H1 (cell line): ENCODE results near the gene SSBP3. TPM values are rescaled to one million over a fixed set of nuclear protein-coding genes. Genes with fewer than 3 reads are reported as not detected.
"Not testable (repeated sequence)": the region's sequence is repeated elsewhere in the genome, so short reads cannot be mapped to it uniquely, and the experiment has no call there.

Source experiments
- CTCF ChIA-PET: fragments of 300-600 bp; sonication (Branson Sonifier 250); formaldehyde crosslinking; loops from one replicate; lab custom pipeline; 2021; ENCODE audit not compliant: partially characterized antibody; lab: Charles Lee
- POLR2A ChIA-PET: fragments of 300-600 bp; sonication (Branson Sonifier 250); formaldehyde crosslinking; loops from one replicate; lab custom pipeline; 2021; ENCODE audit warnings: inconsistent platforms; ENCODE audit not compliant: partially characterized antibody; lab: Charles Lee
- DNase-seq, 2 experiments: peaks; one replicate each; pipeline versions ENCODE4 v3.0.0 to v3.0.0-alpha.2; 2010 to 2022; ENCODE audit warnings: low spot score in 2 of 2, low read depth in 1 of 2, mixed read lengths in 1 of 2
- FAIRE-seq: peaks from 2 replicates; lab custom pipeline; 2011; peaks lifted over from hg19 to GRCh38; lab: Jason Lieb, UNC
- H2AFZ ChIP-seq: 2 replicates; pipeline ENCODE4 v1.8.1; 2012; ENCODE audit warnings: low read length, inconsistent platforms
- H2AK5ac ChIP-seq: 2 replicates; pipeline ENCODE4 v1.6.1; 2013; ENCODE audit warnings: low read depth, low read length
- H2BK120ac ChIP-seq: replicated peaks from 2 replicates; pipeline ENCODE3; 2013; ENCODE audit warnings: low read depth, low read length, inconsistent platforms
- H2BK12ac ChIP-seq: 2 replicates; pipeline ENCODE4 v1.6.1; 2013; ENCODE audit warnings: low read depth, low read length
- H2BK15ac ChIP-seq: 2 replicates; pipeline ENCODE4 v1.6.1; 2013; ENCODE audit warnings: low read length
- H2BK20ac ChIP-seq: 2 replicates; pipeline ENCODE4 v1.6.1; 2013; ENCODE audit warnings: low read length
- H2BK5ac ChIP-seq: 2 replicates; pipeline ENCODE4 v1.6.1; 2013; ENCODE audit warnings: low read depth, low read length
- H3K14ac ChIP-seq: 2 replicates; pipeline ENCODE4 v1.6.1; 2013; ENCODE audit warnings: inconsistent platforms; ENCODE audit not compliant: insufficient read length
- H3K18ac ChIP-seq: 2 replicates; pipeline ENCODE4 v1.6.1; 2013; ENCODE audit warnings: low read length; ENCODE audit errors: extremely low read depth
- H3K23ac ChIP-seq: 2 replicates; pipeline ENCODE4 v1.6.1; 2013; ENCODE audit warnings: inconsistent platforms; ENCODE audit not compliant: insufficient read length
- H3K23me2 ChIP-seq: 2 replicates; pipeline ENCODE4 v1.6.1; 2013; ENCODE audit warnings: low read depth, low read length
- H3K27ac ChIP-seq: 2 replicates; pipeline ENCODE4 v1.6.1; 2011; ENCODE audit warnings: low read depth, low read length, inconsistent platforms
- H3K27me3 ChIP-seq, 4 experiments: replicated peaks in 1 of 4; 1 replicate in 1 of 4; 2 replicates in 3 of 4; pipeline versions ENCODE4 v1.6.1 to v1.8.1; 2011 to 2013; ENCODE audit warnings: low read length in 3 of 4, mild to moderate bottlenecking in 3 of 4, inconsistent platforms in 2 of 4, mixed read lengths in 2 of 4, moderate library complexity in 1 of 4; ENCODE audit not compliant: control insufficient read depth in 3 of 4, insufficient read depth in 3 of 4; ENCODE audit errors: extremely low read depth in 1 of 4
- H3K36me3 ChIP-seq, 4 experiments: 2 replicates each; pipeline versions ENCODE4 v1.6.1 to v1.8.1; 2011 to 2013; ENCODE audit warnings: mild to moderate bottlenecking in 4 of 4, low read length in 3 of 4, moderate library complexity in 2 of 4, control low read depth in 1 of 4, inconsistent platforms in 1 of 4; ENCODE audit not compliant: insufficient read depth in 4 of 4, control insufficient read depth in 2 of 4
- H3K4ac ChIP-seq: replicated peaks from 2 replicates; pipeline ENCODE3; 2013; ENCODE audit warnings: low read length, low read depth, mixed read lengths, inconsistent platforms; ENCODE audit not compliant: insufficient read length
- H3K4me1 ChIP-seq, 4 experiments: replicated peaks in 1 of 4; 1 replicate in 1 of 4; 2 replicates in 3 of 4; pipeline versions ENCODE4 v1.6.1 to v1.8.1; 2011 to 2013; ENCODE audit warnings: low read length in 3 of 4, inconsistent platforms in 2 of 4, mixed read lengths in 1 of 4; ENCODE audit not compliant: insufficient read depth in 4 of 4, control insufficient read depth in 3 of 4
- H3K4me2 ChIP-seq, 2 experiments: 2 replicates each; pipeline versions ENCODE4 v1.6.1 to v1.8.1; 2011 to 2013; ENCODE audit warnings: low read depth in 2 of 2, low read length in 2 of 2, control low read depth in 1 of 2, inconsistent platforms in 1 of 2, mild to moderate bottlenecking in 1 of 2; ENCODE audit not compliant: insufficient read depth in 1 of 2
- H3K4me3 ChIP-seq, 4 experiments: fragments of 200-600, 300-600 bp in 1 of 4; sonication (generic), shearing (Covaris generic), sonication (Bioruptor Twin) in 1 of 4; 2 replicates each; pipeline versions ENCODE4 v1.5.1 to v1.8.1; 2011 to 2016; ENCODE audit warnings: low read length in 4 of 4, low read depth in 3 of 4, control low read depth in 2 of 4, inconsistent platforms in 2 of 4, mild to moderate bottlenecking in 2 of 4, mixed read lengths in 1 of 4, moderate library complexity in 1 of 4; ENCODE audit not compliant: insufficient read depth in 2 of 4; ENCODE audit errors: extremely low read depth in 1 of 4
- H3K56ac ChIP-seq: replicated peaks from 2 replicates; pipeline ENCODE3; 2013; ENCODE audit warnings: low read depth, mild to moderate bottlenecking, mixed read lengths, low read length, inconsistent platforms; ENCODE audit not compliant: insufficient read length
- H3K79me1 ChIP-seq: 2 replicates; pipeline ENCODE4 v1.6.1; 2013; ENCODE audit warnings: low read depth, low read length, control low read depth
- H3K79me2 ChIP-seq, 2 experiments: 2 replicates each; pipeline versions ENCODE4 v1.6.1 to v1.8.1; 2012 to 2013; ENCODE audit warnings: low read length in 2 of 2, mild to moderate bottlenecking in 2 of 2, inconsistent platforms in 1 of 2; ENCODE audit not compliant: insufficient read depth in 2 of 2, control insufficient read depth in 1 of 2
- H3K9ac ChIP-seq, 4 experiments: replicated peaks in 1 of 4; 1 replicate in 1 of 4; 2 replicates in 3 of 4; pipeline versions ENCODE4 v1.6.1 to v1.8.1; 2011 to 2013; ENCODE audit warnings: low read depth in 3 of 4, low read length in 3 of 4, control low read depth in 2 of 4, mild to moderate bottlenecking in 2 of 4, moderate library complexity in 2 of 4, inconsistent platforms in 1 of 4; ENCODE audit errors: extremely low read depth in 1 of 4
- H3K9me3 ChIP-seq, 2 experiments: 2 replicates each; pipeline versions ENCODE4 v1.6.1 to v1.8.1; 2012 to 2013; ENCODE audit warnings: mild to moderate bottlenecking in 2 of 2, moderate library complexity in 2 of 2, control low read depth in 1 of 2, inconsistent platforms in 1 of 2, low read depth in 1 of 2, low read length in 1 of 2, mixed read lengths in 1 of 2; ENCODE audit not compliant: insufficient read depth in 2 of 2
- H4K20me1 ChIP-seq, 2 experiments: replicated peaks in 1 of 2; 2 replicates each; pipeline versions ENCODE3 to v1.8.1; 2011 to 2013; ENCODE audit warnings: inconsistent platforms in 2 of 2, low read length in 2 of 2, mild to moderate bottlenecking in 1 of 2; ENCODE audit not compliant: insufficient read depth in 2 of 2, control insufficient read depth in 1 of 2
- H4K5ac ChIP-seq: 2 replicates; pipeline ENCODE4 v1.6.1; 2013; ENCODE audit warnings: low read length, low read depth, mixed read lengths, inconsistent platforms; ENCODE audit not compliant: insufficient read length
- H4K8ac ChIP-seq: 2 replicates; pipeline ENCODE4 v1.8.0; 2013; ENCODE audit warnings: mild to moderate bottlenecking, moderate library complexity, low read length, inconsistent platforms; ENCODE audit not compliant: insufficient read depth; ENCODE audit errors: extremely low read depth
- H4K91ac ChIP-seq: replicated peaks from 2 replicates; pipeline ENCODE3; 2013; ENCODE audit warnings: low read length, mixed read lengths, inconsistent platforms; ENCODE audit not compliant: insufficient read length
- TAF1 ChIP-seq: IDR thresholded peaks from 2 replicates; pipeline ENCODE4 v1.6.1; 2011; ENCODE audit warnings: mild to moderate bottlenecking, low read depth, low read length
- WGBS, 2 experiments: shearing (Covaris generic) in 1 of 2; methylation state at CpG; one replicate each; pipeline versions ENCODE4 v1.1.6 to v1.1.7; 2013 to 2015; ENCODE audit warnings: low lambda C conversion rate in 2 of 2, mixed read lengths in 2 of 2, inconsistent platforms in 1 of 2, low coverage in 1 of 2, missing lambda C conversion rate in 1 of 2; ENCODE audit not compliant: insufficient replicate concordance in 2 of 2, insufficient coverage in 1 of 2, insufficient read length in 1 of 2; ENCODE audit errors: extremely low coverage in 1 of 2, missing lambda C conversion rate in 1 of 2; 5-methylcytosine and 5-hydroxymethylcytosine counted together
- polyA plus RNA-seq, 7 experiments: library from polyadenylated mRNA; depleted of rRNA in 3 of 7; stranded (reverse) in 5 of 7; unstranded in 2 of 7; fragments of >200 nt in 5 of 7; fragments of 200-250 nt in 2 of 7; gene quantifications; 1 replicate in 5 of 7; 2 replicates in 1 of 7; 4 replicates in 1 of 7; pipeline versions ENCODE4 v1.2.1 to v1.2.3, GENCODE V29; 2011 to 2013; ENCODE audit warnings: missing spikeins in 2 of 7, mixed read lengths in 2 of 7
- total RNA-seq: library from RNA; stranded (reverse); fragmentation: NEBNext Ultra II Directional; extraction: Animal tissue kit (Norgen Biotek cat#: 25700); gene quantifications from 2 replicates; pipeline ENCODE4 v1.2.1, GENCODE V29; 2021

Gene SSBP3
- total and polyA plus RNA-seq, 2 of the 8 experiments (the other 6 are each of a cell fraction or from before 2014, with no cell fraction given), result 99.7 to 133 TPM

DNA sequence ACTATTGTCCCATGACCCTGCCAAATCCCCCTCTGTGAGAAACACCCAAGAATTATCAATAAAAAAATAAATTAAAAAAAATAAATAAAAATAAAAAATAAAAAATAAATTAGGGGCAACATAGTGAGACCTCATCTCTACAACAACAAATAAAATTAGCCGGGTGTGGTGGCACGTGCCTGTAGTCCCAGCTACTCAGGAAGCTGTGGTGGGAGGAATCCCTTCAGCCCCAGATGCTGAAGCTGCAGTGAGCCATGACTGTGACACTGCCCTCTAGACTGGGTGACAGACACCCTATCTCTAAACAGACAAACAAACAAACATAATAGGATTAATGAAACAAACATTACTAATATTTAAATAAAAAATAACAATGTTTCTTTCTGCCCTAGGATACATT, 171.9 kb downstream of the SSBP3 start:
- Histone ChIP-seq H3K36me3 (peaks cover 3 to 42% (median 24%) of the 10 kb centered on the region in 4 experiments; a peak in 7 of 8 replicates), H3K14ac (no peak overlapping the region), H3K23ac (no peak overlapping the region), H2AFZ (no peak overlapping the region), H2BK15ac (no peak overlapping the region), H2BK5ac (no peak overlapping the region), H2AK5ac (no peak overlapping the region), H3K23me2 (no peaks in the 10 kb centered on the region), H3K4me2 (no peak overlapping the region), H3K79me1 (no peaks in the 10 kb centered on the region; the same call in 1 of the 2 replicates), H3K9me3 (no peaks in the 10 kb centered on the region; a peak in 1 of 4 replicates), H3K27ac (no peak overlapping the region), H3K79me2 (no peaks in the 10 kb centered on the region), H2BK12ac (no peak overlapping the region), H3K4ac (no peak overlapping the region), H3K56ac (no peak overlapping the region), H3K4me3 (no peak overlapping the region), H2BK20ac (no peak overlapping the region), H3K4me1 (peaks cover 0 to 1% (median 0%) of the 10 kb centered on the region in 4 experiments; a peak in 1 of 7 replicates), H3K9ac (no peak overlapping the region), H2BK120ac (no peak overlapping the region), H4K8ac (no peak overlapping the region), H4K5ac (no peak overlapping the region), H4K20me1 (peaks cover 0 to 2% of the 10 kb centered on the region in 2 experiments), H3K18ac (no peak overlapping the region), H3K27me3 (no peaks in the 10 kb centered on the region), H4K91ac (no peak overlapping the region)
- 93% methylated on average over 2 of the region's 2 CpGs; no CpG with 5 or more reads in 1 of the 2 experiments for WGBS, 2 experiments
- ChIA-PET POLR2A (interaction anchor here (0.7 kb wide), 1 partner anchor 10 kb away, joined by 4 read pairs; no protein-coding TSS in a partner anchor), CTCF (no interaction called here)
- no peak for FAIRE-seq
- no peak for DNase-seq
- no peak for TF ChIP-seq TAF1

DNA sequence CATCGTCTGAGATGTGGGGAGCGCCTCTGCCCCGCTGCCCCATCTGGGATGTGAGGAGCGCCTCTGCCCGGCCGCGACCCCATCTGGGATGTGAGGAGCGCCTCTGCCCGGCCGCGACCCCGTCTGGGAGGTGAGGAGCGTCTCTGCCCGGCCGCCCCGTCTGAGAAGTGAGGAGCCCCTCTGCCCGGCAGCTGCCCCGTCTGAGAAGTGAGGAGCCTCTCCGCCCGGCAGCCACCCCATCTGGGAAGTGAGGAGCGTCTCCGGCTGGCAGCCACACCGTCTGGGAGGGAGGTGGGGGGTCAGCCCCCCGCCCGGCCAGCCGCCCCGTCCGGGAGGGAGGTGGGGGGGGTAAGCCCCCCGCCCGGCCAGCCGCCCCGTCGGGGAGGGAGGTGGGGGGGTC, 173.0 kb downstream of the SSBP3 start:
- DNase-seq, H2AK5ac ChIP-seq, H3K56ac ChIP-seq, H2BK5ac ChIP-seq, H2BK20ac ChIP-seq, H3K14ac ChIP-seq, H3K9ac ChIP-seq, H3K79me2 ChIP-seq, H3K4me2 ChIP-seq, H2AFZ ChIP-seq, FAIRE-seq, H2BK12ac ChIP-seq, H4K8ac ChIP-seq, H4K5ac ChIP-seq, H3K27me3 ChIP-seq, H4K91ac ChIP-seq, H3K4me3 ChIP-seq, H4K20me1 ChIP-seq, H3K18ac ChIP-seq, H2BK120ac ChIP-seq, H3K79me1 ChIP-seq, H2BK15ac ChIP-seq, H3K4me1 ChIP-seq, CTCF ChIA-PET, H3K27ac ChIP-seq, POLR2A ChIA-PET, H3K4ac ChIP-seq, H3K23me2 ChIP-seq, H3K23ac ChIP-seq, H3K9me3 ChIP-seq: not testable (repeated sequence)
- no CpG with 5 or more reads among the region's 33 CpGs for WGBS, 2 experiments
- H3K36me3 ChIP-seq, result peaks cover 3 to 36% (median 21%) of the 10 kb centered on the region in 4 experiments; a peak in 7 of 8 replicates
